ENCODE measurements around the gene TPO.
"Not testable (repeated sequence)": the region's sequence is repeated elsewhere in the genome, so short reads cannot be mapped to it uniquely, and the experiment has no call there.

TPO gene

GRCh38 chr2:1553671-1554295 is 140.5 kb downstream of the TPO start:
- DNase-seq (ENCODE audit: low read depth in 2 of 2) = no peak

- DNase-seq (ENCODE audit: low read depth in 2 of 2) = no peak
Observed at GRCh38 chr2:1556286-1556685, 143.0 kb downstream of the TPO start.

GRCh38 chr2:1556776-1557466 is 143.7 kb downstream of the TPO start:
- DNase-seq (ENCODE audit: low read depth in 2 of 2) = no peak

DNA sequence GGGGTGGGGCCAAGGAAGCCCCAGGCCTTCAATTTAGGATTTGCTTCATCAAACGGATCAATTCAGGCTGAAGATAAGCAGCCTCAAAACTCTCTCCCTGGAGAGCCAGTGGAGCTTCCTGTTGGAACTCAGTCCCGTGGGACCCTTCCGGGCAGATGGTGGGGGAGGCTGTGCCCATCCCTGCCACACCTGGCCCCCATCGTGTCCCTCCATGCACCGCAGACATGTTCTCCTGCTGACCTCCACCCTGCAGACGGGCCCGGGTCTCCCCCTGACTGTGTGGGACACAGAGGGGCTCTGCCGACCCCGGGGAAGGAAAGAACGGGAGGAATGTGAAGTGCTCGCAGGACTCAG is 144.2 kb downstream of the TPO start:
- DNase-seq (ENCODE audit: low read depth in 2 of 2) = no peak

GRCh38 chr2:1559589-1560175 is 146.4 kb downstream of the TPO start:
- no peak for DNase-seq (ENCODE audit: low read depth in 2 of 2)

- no peak for DNase-seq (ENCODE audit: low read depth in 2 of 2)
Observed at GRCh38 chr2:1561259-1561658, 148.0 kb downstream of the TPO start.

- no peak for DNase-seq (ENCODE audit: low read depth in 2 of 2)
Observed at GRCh38 chr2:1561811-1562421, 148.7 kb downstream of the TPO start.

- DNase-seq (ENCODE audit: low read depth in 2 of 2) = no peak
Observed at GRCh38 chr2:1563084-1563857, 150.0 kb downstream of the TPO start.

GRCh38 chr2:1563943-1564891 is 151.0 kb downstream of the TPO start:
- DNase-seq (ENCODE audit: low read depth in 2 of 2) = no peak

GRCh38 chr2:1567556-1568344 is 154.5 kb downstream of the TPO start:
- DNase-seq (ENCODE audit: low read depth in 2 of 2) = no peak

GRCh38 chr2:1568345-1568668 is 155.0 kb downstream of the TPO start:
- not testable (repeated sequence) for DNase-seq (ENCODE audit: low read depth in 2 of 2)

DNA sequence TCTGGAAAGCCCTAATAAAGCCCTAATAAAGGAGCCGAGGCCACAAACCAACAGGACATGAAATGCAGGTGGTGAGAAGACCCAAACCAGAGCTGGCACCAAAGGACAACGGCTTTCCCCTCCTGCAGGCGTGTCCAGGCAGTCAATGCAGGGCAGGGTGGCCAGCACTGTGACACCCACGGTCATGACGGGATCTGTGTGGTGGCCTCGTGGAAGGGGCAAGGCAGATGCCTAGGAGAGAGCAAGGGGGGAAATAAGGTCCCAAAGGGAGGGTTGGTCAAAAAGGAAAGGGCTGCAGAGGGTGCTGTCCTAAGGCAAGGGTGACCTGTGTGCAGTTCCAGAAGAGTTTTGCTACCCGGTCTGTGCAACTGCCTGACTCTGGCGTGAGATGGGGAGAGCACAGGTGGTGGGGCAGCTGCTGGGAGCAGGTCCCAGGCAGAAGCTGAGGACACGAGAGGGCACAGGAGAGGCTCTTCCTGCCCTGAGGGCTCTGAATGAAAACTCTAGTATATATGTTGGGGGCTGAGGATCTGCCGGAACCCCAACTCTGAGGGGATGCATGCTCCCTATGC is 156.7 kb downstream of the TPO start:
- no peak for DNase-seq (ENCODE audit: low read depth in 2 of 2)

GRCh38 chr2:1571477-1572417 is 158.5 kb downstream of the TPO start:
- DNase-seq (ENCODE audit: low read depth in 2 of 2) = no peak

- no peak for DNase-seq (ENCODE audit: low read depth in 2 of 2)
Observed at GRCh38 chr2:1572638-1573037, 159.4 kb downstream of the TPO start.

DNA sequence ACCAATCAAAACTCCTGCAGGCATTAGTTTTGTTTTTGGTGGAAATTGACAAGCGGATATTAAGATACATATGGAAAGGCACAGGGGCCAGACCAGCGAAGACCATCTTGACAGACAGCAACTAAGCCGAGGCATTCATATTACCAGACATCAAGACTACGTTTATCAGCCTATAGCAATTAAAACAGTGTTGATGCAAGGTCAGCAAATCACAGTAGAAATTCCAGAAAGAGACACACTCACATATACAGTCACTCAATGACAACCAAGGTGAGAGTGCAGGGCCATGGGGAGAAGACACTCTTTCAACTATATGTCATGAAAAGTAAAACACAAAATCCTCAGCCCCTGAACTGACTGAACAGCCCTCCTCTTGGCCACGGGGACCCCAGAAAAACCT is 164.6 kb downstream of the TPO start:
- DNase-seq (ENCODE audit: low read depth in 2 of 2) = no peak

DNA sequence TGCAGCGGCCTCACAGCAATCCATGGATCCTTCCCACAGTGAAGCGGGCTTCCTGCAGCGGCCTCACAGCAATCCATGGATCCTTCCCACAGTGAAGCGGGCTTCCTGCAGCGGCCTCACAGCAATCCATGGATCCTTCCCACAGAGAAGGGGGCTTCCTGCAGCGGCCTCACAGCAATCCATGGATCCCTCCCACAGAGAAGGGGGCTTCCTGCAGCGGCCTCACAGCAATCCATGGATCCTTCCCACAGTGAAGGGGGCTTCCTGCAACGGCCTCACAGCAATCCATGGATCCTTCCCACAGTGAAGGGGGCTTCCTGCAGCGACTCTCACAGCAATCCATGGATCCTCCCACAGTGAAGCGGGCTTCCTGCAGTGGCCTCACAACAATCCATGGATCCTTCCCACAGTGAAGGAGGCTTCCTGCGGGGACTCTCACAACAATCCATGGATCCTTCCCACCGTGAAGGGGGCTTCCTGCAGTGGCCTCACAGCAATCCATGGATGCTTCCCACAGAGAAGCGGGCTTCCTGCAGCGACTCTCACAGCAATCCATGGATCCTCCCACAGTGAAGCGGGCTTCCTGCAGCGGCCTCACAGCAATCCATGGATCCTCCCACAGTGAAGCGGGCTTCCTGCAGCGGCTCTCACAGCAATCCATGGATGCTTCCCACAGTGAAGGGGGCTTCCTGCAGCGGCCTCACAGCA is 168.1 kb downstream of the TPO start:
- DNase-seq (ENCODE audit: low read depth in 2 of 2) = not testable (repeated sequence)

- DNase-seq (ENCODE audit: low read depth in 2 of 2) = no peak
Observed at GRCh38 chr2:1581965-1582625, 168.8 kb downstream of the TPO start.

DNA sequence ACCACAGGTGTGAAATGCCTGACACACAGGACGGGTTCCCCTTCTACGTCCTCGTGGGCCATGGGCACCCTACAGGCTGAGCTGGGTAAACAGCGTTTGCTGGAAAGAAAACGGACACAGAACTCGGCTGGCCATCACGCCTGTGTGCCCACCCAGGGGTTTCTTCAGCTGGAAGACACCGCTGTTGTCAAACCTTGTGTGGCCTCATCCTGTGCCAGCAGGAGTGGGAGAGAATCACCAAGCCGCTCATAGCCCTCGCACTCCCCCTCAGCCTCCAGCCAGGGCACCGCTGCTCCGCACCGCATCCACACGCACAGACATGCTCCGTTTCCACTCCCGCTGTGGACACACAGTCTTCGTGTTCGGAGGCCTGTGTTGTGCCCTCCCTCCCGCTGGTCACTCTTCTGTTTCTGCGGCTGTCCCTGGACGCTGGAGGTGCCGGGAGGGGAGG is 169.7 kb downstream of the TPO start:
- no peak for DNase-seq (ENCODE audit: low read depth in 2 of 2)
